H54 (cell line): ENCODE results near the gene STK38L.

ENCODE experiments used
- DNase-seq: peaks from one replicate; pipeline ENCODE4 v3.0.0; 2011; ENCODE audit warnings: low spot score, mixed read lengths; ENCODE audit not compliant: insufficient read length
- FAIRE-seq: peaks from 3 replicates; lab custom pipeline; 2011; peaks lifted over from hg19 to GRCh38; lab: Jason Lieb, UNC
- POLR2A ChIP-seq: IDR thresholded peaks from 2 replicates; pipeline ENCODE4 v1.6.1; 2011; ENCODE audit warnings: low read depth, mild to moderate bottlenecking, low read length

The STK38L gene

GRCh38 chr12:27332407-27332713 lies 88.3 kb downstream of the STK38L start:
- DNase-seq (no peak), FAIRE-seq (no peak)
- TF ChIP-seq POLR2A: no peak

- DNase-seq (peak; percentile 52), FAIRE-seq (no peak)
- TF ChIP-seq POLR2A: 0 out of 2 replicates have a peak, but pooled peaks have one; percentile 8
Measured at GRCh38 chr12:27332714-27333402, 88.8 kb downstream of the STK38L start, which contains the start of gene BMAL2. BMAL2 (plus strand) TSS chr12:27332836; CDS start chr12:27333073, 237 bp downstream.

- no peak for FAIRE-seq
- TF ChIP-seq POLR2A: no peak
- DNase-seq: no peak
Measured at GRCh38 chr12:27333403-27334009, 89.4 kb downstream of the STK38L start.

GRCh38 chr12:27334042-27334720 lies 90.1 kb downstream of the STK38L start:
- FAIRE-seq: no peak
- TF ChIP-seq POLR2A: no peak
- DNase-seq: no peak

- DNase-seq: no peak
- FAIRE-seq: no peak
- TF ChIP-seq POLR2A: no peak
Measured at GRCh38 chr12:27334721-27335082, 90.6 kb downstream of the STK38L start.

GRCh38 chr12:27335364-27336281 lies 91.5 kb downstream of the STK38L start:
- FAIRE-seq (no peak), DNase-seq (no peak)
- TF ChIP-seq POLR2A: no peak

GRCh38 chr12:27336282-27336653 lies 92.2 kb downstream of the STK38L start:
- FAIRE-seq (no peak), DNase-seq (no peak)
- TF ChIP-seq POLR2A: no peak

GRCh38 chr12:27337376-27337775 lies 93.3 kb downstream of the STK38L start:
- FAIRE-seq (no peak), DNase-seq (no peak)
- TF ChIP-seq POLR2A: no peak

GRCh38 chr12:27338473-27338872 lies 94.4 kb downstream of the STK38L start:
- DNase-seq: no peak
- FAIRE-seq: peak; percentile 70
- no peak for TF ChIP-seq POLR2A

- no peak for TF ChIP-seq POLR2A
- FAIRE-seq: no peak
- DNase-seq: no peak
Measured at GRCh38 chr12:27340971-27341370, 96.9 kb downstream of the STK38L start.

GRCh38 chr12:27342536-27342935 lies 98.5 kb downstream of the STK38L start:
- no peak for DNase-seq
- TF ChIP-seq POLR2A: no peak
- peak; percentile 38 for FAIRE-seq

GRCh38 chr12:27343255-27344000 lies 99.3 kb downstream of the STK38L start:
- DNase-seq: peak; percentile 63
- no peak for TF ChIP-seq POLR2A

GRCh38 chr12:27344246-27344645 lies 100.2 kb downstream of the STK38L start:
- no peak for DNase-seq
- no peak for FAIRE-seq

More at GRCh38 chr12:27343255-27344000, 99.3 kb downstream of the STK38L start:
- peak; percentile 99 for FAIRE-seq

More at GRCh38 chr12:27344246-27344645, 100.2 kb downstream of the STK38L start:
- TF ChIP-seq POLR2A: no peak
